Thoracic aorta (tissue), 2 donors: Measurements from ENCODE around the gene MFSD6L. TPM values are rescaled to one million over a fixed set of nuclear protein-coding genes. Genes with fewer than 3 reads are reported as not detected.

Experiments used
- ATAC-seq: fragments of 150-250 bp; one replicate; pipeline ENCODE4 v1.8.0; 2017; ENCODE audit warnings: low read depth; ENCODE audit not compliant: insufficient number of reproducible peaks, low FRiP score
- DNase-seq: peaks from one replicate; pipeline ENCODE4 v3.0.0-alpha.2; 2020; ENCODE audit warnings: low spot score
- H3K27ac ChIP-seq, 2 donors: fragments of 200-600 bp; sonication (generic); 1 replicate in 1 of 2; 2 replicates in 1 of 2; pipeline ENCODE4 v1.5.1; 2016; ENCODE audit warnings: mild to moderate bottlenecking in 2 of 2, moderate library complexity in 2 of 2
- H3K27me3 ChIP-seq: fragments of 200-600 bp; sonication (generic); replicated peaks from 2 replicates; pipeline ENCODE4 v1.6.0; 2016; ENCODE audit warnings: mild to moderate bottlenecking; ENCODE audit not compliant: insufficient read depth
- H3K36me3 ChIP-seq: fragments of 200-600 bp; sonication (generic); one replicate; pipeline ENCODE4 v1.5.1; 2016
- H3K4me1 ChIP-seq, 2 donors: fragments of 200-600 bp; sonication (generic); 1 replicate in 1 of 2; 2 replicates in 1 of 2; pipeline versions ENCODE4 v1.5.1 to v1.6.0; 2016; ENCODE audit warnings: low read depth in 2 of 2, mild to moderate bottlenecking in 1 of 2; ENCODE audit not compliant: control insufficient read depth in 1 of 2
- H3K4me3 ChIP-seq: fragments of 200-600 bp; sonication (generic); 2 replicates; pipeline ENCODE4 v1.5.1; 2016; ENCODE audit warnings: mild to moderate bottlenecking
- H3K9me3 ChIP-seq: fragments of 200-600 bp; sonication (generic); 2 replicates; pipeline ENCODE4 v1.5.1; 2016
- total RNA-seq, 2 donors: library from RNA; depleted of rRNA; stranded (reverse); fragments of >200 nt; gene quantifications; one replicate each; pipeline versions ENCODE4 v1.1.0 to v1.2.3, GENCODE V29; 2016
- TF ChIP-seq, protein P1 (sequence below): fragments of 200-600 bp; sonication (generic); IDR thresholded peaks from one replicate; pipeline ENCODE4 v1.5.1; 2019; ENCODE audit warnings: antibody characterized with exemption

The MFSD6L gene
- total RNA-seq, 2 donors from 2014 or later = 0.27 TPM; not detected in 1

GRCh38 chr17:8801135-8801840, 2.1 kb upstream of the MFSD6L start:
- DNase-seq = no peak
- Histone ChIP-seq H3K4me1 (peaks cover 0 to 6% of the 10 kb centered on the region in 2 donors), H3K4me3 (no peak overlapping the region), H3K9me3 (no peaks in the 10 kb centered on the region), H3K27ac (no peak overlapping the region), H3K27me3 (no peaks in the 10 kb centered on the region), H3K36me3 (no peaks in the 10 kb centered on the region)
- TF ChIP-seq, protein P1, sequence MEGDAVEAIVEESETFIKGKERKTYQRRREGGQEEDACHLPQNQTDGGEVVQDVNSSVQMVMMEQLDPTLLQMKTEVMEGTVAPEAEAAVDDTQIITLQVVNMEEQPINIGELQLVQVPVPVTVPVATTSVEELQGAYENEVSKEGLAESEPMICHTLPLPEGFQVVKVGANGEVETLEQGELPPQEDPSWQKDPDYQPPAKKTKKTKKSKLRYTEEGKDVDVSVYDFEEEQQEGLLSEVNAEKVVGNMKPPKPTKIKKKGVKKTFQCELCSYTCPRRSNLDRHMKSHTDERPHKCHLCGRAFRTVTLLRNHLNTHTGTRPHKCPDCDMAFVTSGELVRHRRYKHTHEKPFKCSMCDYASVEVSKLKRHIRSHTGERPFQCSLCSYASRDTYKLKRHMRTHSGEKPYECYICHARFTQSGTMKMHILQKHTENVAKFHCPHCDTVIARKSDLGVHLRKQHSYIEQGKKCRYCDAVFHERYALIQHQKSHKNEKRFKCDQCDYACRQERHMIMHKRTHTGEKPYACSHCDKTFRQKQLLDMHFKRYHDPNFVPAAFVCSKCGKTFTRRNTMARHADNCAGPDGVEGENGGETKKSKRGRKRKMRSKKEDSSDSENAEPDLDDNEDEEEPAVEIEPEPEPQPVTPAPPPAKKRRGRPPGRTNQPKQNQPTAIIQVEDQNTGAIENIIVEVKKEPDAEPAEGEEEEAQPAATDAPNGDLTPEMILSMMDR = no peak
- no peak for ATAC-seq

GRCh38 chr17:8800656-8801055, 1.5 kb upstream of the MFSD6L start:
- Histone ChIP-seq H3K9me3 (no peaks in the 10 kb centered on the region), H3K27me3 (no peaks in the 10 kb centered on the region), H3K4me1 (peaks cover 0 to 6% of the 10 kb centered on the region in 2 donors), H3K27ac (no peak overlapping the region), H3K36me3 (no peaks in the 10 kb centered on the region), H3K4me3 (no peak overlapping the region)
- no peak for DNase-seq
- TF ChIP-seq, protein P1 = no peak
- no peak for ATAC-seq

DNA sequence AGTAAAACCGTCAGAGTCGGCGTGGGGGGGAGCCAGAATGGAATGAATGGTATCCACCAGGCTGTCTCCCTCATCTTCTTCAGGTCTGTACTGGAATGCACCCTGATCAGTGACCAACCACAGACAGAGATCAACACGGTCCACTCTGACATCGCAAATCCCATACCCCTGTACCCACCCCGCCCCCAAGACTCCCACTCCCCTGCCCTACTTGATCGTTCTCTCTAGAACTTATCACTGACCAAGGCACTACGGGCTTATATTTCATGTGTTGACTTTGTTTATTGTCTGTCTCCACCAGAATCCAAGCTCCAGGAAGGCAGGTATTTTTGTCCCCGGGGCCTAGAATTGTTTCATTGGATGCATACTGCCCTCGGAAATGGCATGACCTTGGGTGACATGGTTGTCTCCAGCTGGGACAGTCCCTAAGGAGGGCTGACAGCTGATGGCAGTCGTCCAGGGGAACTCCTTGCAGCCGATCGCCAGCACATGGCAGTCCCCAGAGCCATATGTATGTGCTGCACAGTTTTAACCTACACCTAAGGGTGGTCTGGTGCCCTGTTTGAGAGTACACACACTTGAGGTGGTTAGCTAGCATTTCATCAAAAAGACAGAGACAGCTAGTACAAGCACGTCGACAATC, 526 bp upstream of the MFSD6L start:
- Histone ChIP-seq H3K4me1 (peaks cover 0 to 6% of the 10 kb centered on the region in 2 donors), H3K27me3 (no peaks in the 10 kb centered on the region), H3K9me3 (no peaks in the 10 kb centered on the region), H3K36me3 (no peaks in the 10 kb centered on the region), H3K4me3 (no peak overlapping the region), H3K27ac (no peak overlapping the region)
- TF ChIP-seq, protein P1 = no peak
- no peak for ATAC-seq
- DNase-seq = no peak

DNA sequence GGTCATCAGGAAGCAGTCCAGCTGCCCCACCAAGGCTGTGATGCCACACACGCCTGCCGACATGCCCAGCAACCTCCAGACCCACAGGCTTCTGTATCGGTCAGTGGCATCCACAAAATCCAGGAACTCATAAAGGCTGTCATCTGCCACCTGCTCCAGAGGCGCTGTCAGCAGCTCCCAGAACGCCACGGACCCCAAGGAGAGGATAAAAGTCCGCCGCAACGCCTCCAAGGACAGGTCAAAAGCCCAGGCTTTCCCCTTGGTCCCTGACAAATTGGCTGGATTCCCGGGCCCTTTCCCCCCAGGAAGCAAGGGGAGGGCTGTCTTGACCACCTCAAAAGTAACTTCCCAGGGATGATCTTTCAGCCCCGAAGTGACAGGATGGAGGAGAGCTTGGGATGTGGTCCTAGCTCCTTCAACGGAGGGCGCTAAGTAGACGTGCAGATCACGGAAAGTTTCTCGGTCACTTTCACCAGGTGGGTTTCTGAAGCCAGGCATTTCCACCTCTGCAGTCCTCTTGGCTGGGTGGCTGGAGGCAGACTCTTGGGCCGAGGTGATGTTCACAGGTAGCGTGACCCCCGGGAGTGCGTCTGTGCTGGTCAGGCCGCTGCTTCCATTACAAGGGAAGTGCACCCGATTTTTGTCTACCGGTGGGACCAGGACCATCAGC, 854 bp downstream of the MFSD6L start:
- H3K27me3 ChIP-seq = no peaks in the 10 kb centered on the region
- H3K4me3 ChIP-seq = no peak overlapping the region
- ATAC-seq = no peak
- TF ChIP-seq, protein P1 = no peak
- no peak for DNase-seq
- H3K4me1 ChIP-seq = peaks cover 0 to 6% of the 10 kb centered on the region in 2 donors
- no peaks in the 10 kb centered on the region for H3K36me3 ChIP-seq
- no peaks in the 10 kb centered on the region for H3K9me3 ChIP-seq
- H3K27ac ChIP-seq = no peak overlapping the region

- DNase-seq (no peak), ATAC-seq (no peak)
- Histone ChIP-seq H3K27ac (no peak overlapping the region), H3K4me1 (peaks cover 0 to 6% of the 10 kb centered on the region in 2 donors), H3K36me3 (no peaks in the 10 kb centered on the region), H3K9me3 (no peaks in the 10 kb centered on the region), H3K27me3 (no peaks in the 10 kb centered on the region), H3K4me3 (no peak overlapping the region)
- TF ChIP-seq, protein P1 = no peak
Measured at GRCh38 chr17:8797621-8798175, 1.5 kb downstream of the MFSD6L start.
